AG04450 (cell line): ENCODE measurements around the gene SSH3. TPM values are rescaled to one million over a fixed set of nuclear protein-coding genes. Genes with fewer than 3 reads are reported as not detected.

ENCODE experiments used
- CTCF ChIA-PET: fragments of 300-600, 350-600 bp; formaldehyde crosslinking; extraction: SDS; loops from one replicate; lab custom pipeline; 2022; ENCODE audit warnings: antibody characterized with exemption, inconsistent platforms; lab: Charles Lee
- POLR2A ChIA-PET: fragments of 350-600 bp; formaldehyde crosslinking; extraction: SDS; loops from one replicate; lab custom pipeline; 2021; ENCODE audit warnings: antibody characterized with exemption, inconsistent platforms; lab: Yijun Ruan, JAX
- DNase-seq: peaks from one replicate; pipeline ENCODE4 v3.0.0-alpha.2; 2011; ENCODE audit warnings: low read depth, low spot score
- H3K27ac ChIP-seq: one replicate; pipeline ENCODE4 v1.5.1; 2012; ENCODE audit warnings: low read depth, low read length, control low read depth
- H3K27me3 ChIP-seq: one replicate; pipeline ENCODE4 v1.6.0; 2012; ENCODE audit warnings: low read length; ENCODE audit not compliant: control insufficient read depth, insufficient read depth
- H3K4me3 ChIP-seq: 2 replicates; pipeline ENCODE4 v1.5.1; 2011; ENCODE audit warnings: mild to moderate bottlenecking, low read depth, low read length, control low read depth
- H3K9me3 ChIP-seq: 2 replicates; pipeline ENCODE4 v1.5.1; 2012; ENCODE audit warnings: low read length; ENCODE audit not compliant: control insufficient read depth, insufficient read depth
- polyA plus RNA-seq: library from polyadenylated mRNA; depleted of rRNA; stranded (reverse); fragments of >200 nt; gene quantifications from 2 replicates; pipeline ENCODE4 v1.2.3, GENCODE V29; 2011
- TF ChIP-seq, protein P1 (sequence below): IDR thresholded peaks from 2 replicates; pipeline ENCODE4 v1.5.1; 2011; ENCODE audit warnings: low read depth, low read length, control low read depth, inconsistent platforms

The SSH3 gene
- polyA plus RNA-seq, 1 experiment: 16.5 TPM

- TF ChIP-seq, protein P1, sequence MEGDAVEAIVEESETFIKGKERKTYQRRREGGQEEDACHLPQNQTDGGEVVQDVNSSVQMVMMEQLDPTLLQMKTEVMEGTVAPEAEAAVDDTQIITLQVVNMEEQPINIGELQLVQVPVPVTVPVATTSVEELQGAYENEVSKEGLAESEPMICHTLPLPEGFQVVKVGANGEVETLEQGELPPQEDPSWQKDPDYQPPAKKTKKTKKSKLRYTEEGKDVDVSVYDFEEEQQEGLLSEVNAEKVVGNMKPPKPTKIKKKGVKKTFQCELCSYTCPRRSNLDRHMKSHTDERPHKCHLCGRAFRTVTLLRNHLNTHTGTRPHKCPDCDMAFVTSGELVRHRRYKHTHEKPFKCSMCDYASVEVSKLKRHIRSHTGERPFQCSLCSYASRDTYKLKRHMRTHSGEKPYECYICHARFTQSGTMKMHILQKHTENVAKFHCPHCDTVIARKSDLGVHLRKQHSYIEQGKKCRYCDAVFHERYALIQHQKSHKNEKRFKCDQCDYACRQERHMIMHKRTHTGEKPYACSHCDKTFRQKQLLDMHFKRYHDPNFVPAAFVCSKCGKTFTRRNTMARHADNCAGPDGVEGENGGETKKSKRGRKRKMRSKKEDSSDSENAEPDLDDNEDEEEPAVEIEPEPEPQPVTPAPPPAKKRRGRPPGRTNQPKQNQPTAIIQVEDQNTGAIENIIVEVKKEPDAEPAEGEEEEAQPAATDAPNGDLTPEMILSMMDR: no peak
- H3K27ac ChIP-seq: no peak overlapping the region
- POLR2A ChIA-PET: interaction anchor here (0.7 kb wide), 1 partner anchor 13 kb away, joined by 8 read pairs; no protein-coding TSS in a partner anchor
- H3K9me3 ChIP-seq: no peaks in the 10 kb centered on the region
- no peak overlapping the region for H3K4me3 ChIP-seq
- CTCF ChIA-PET: interaction anchor here (0.6 to 3.5 kb wide), 3 partner anchors 15 to 44 kb away, joined by 6 to 17 read pairs (median 9); no protein-coding TSS in a partner anchor
- H3K27me3 ChIP-seq: no peaks in the 10 kb centered on the region
- no peak for DNase-seq
Measured at GRCh38 chr11:67332081-67332691, 28.9 kb downstream of the SSH3 start.

- H3K9me3 ChIP-seq: no peaks in the 10 kb centered on the region; the same call in 1 of the 2 replicates
- TF ChIP-seq, protein P1: no peak
- ChIA-PET POLR2A (interaction anchor here (0.7 kb wide), 1 partner anchor 15 kb away, joined by 7 read pairs; no protein-coding TSS in a partner anchor), CTCF (interaction anchor here (0.6 to 2.2 kb wide), 4 partner anchors 9 to 45 kb away, joined by 3 to 17 read pairs (median 4); no protein-coding TSS in a partner anchor)
- H3K27ac ChIP-seq: no peak overlapping the region
- H3K4me3 ChIP-seq: no peak overlapping the region
- H3K27me3 ChIP-seq: no peaks in the 10 kb centered on the region
- no peak for DNase-seq
Measured at GRCh38 chr11:67337257-67337656, 33.9 kb downstream of the SSH3 start.

GRCh38 chr11:67344264-67344663, 40.9 kb downstream of the SSH3 start:
- CTCF ChIA-PET: interaction anchor here (3.6 to 5.0 kb wide), 3 partner anchors 7 to 35 kb away, joined by 31 to 120 read pairs (median 33); no protein-coding TSS in a partner anchor
- Histone ChIP-seq H3K9me3 (no peaks in the 10 kb centered on the region; the same call in 1 of the 2 replicates), H3K27ac (no peak overlapping the region), H3K27me3 (no peaks in the 10 kb centered on the region), H3K4me3 (no peak overlapping the region)
- TF ChIP-seq, protein P1: no peak
- POLR2A ChIA-PET: interaction anchor here (0.6 to 1.1 kb wide), 3 partner anchors 12 to 728 kb away, joined by 6 to 12 read pairs (median 8); partner anchors contain the start of gene RBM14
- no peak for DNase-seq

DNA sequence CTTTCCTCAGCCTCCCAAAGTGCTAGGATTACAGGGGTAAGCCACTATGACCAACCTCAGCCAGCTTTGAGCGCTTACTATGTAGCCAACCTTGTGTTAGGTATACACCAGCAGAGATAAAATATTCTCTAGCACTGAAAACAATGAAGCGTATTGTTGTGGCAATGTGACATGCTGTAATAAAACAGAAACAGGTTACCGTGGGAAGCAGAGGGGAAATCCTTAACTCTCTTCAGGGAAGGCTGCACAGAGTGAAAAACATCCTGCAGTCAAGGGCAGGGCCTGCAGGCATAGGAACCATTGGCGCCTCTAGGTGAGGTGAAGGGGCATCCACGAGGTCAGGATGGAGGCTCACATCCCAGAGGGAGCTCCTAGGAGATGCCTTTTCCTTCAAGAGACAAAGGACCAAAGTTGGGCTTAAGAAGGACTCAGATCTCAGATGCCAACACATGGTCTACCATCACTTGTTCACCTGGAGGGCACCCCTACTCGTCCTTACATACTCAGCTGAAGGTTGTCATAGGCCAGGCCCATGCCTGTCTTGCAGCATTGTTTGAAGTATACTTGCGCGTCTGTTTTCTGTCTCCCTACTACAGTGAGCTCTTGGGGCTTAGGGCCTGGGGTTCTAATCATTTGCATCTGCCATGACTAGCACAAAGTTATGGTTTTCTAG, 42.1 kb downstream of the SSH3 start:
- TF ChIP-seq, protein P1: no peak
- no peak for DNase-seq
- H3K27ac ChIP-seq: no peak overlapping the region
- CTCF ChIA-PET: interaction anchor here (0.9 to 5.0 kb wide), 13 partner anchors 7 to 160 kb away, joined by 3 to 120 read pairs (median 7); partner anchors contain the start of genes PITPNM1, PPP1CA and RAD9A
- no peaks in the 10 kb centered on the region; the same call in 1 of the 2 replicates for H3K9me3 ChIP-seq
- H3K4me3 ChIP-seq: no peak overlapping the region
- H3K27me3 ChIP-seq: no peaks in the 10 kb centered on the region
- POLR2A ChIA-PET: interaction anchor here (0.6 to 1.1 kb wide), 3 partner anchors 13 to 36 kb away, joined by 6 to 11 read pairs (median 8); no protein-coding TSS in a partner anchor
